Cerebellar cortex (tissue), 1 donor: ENCODE results near the gene FAM124B.
"Not testable (repeated sequence)": the region's sequence is repeated elsewhere in the genome, so short reads cannot be mapped to it uniquely, and the experiment has no call there.

ENCODE experiments used
- DNase-seq: peaks from one replicate; pipeline ENCODE4 v3.0.0-alpha.2; 2015; ENCODE audit warnings: low spot score

Gene FAM124B

DNA sequence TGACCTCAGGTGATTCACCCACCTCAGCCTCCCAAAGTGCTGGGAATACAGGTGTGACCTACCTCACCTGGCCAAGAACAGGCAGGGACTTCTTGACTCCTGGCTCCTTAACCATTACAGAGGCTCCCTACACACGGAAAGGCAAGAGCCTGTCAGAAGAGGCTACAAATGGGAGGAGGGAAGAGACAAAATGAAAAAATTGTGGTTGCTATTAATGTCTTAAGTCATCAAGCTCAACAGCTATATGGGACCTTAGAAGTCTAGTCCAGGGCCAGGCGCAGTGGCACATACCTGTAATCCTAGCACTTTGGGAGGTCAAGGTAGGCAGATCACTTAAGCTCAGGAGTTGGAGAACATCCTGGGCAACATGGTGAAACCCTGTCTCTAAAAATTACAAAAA is 11.5 kb upstream of the FAM124B start:
- no peak for DNase-seq

DNA sequence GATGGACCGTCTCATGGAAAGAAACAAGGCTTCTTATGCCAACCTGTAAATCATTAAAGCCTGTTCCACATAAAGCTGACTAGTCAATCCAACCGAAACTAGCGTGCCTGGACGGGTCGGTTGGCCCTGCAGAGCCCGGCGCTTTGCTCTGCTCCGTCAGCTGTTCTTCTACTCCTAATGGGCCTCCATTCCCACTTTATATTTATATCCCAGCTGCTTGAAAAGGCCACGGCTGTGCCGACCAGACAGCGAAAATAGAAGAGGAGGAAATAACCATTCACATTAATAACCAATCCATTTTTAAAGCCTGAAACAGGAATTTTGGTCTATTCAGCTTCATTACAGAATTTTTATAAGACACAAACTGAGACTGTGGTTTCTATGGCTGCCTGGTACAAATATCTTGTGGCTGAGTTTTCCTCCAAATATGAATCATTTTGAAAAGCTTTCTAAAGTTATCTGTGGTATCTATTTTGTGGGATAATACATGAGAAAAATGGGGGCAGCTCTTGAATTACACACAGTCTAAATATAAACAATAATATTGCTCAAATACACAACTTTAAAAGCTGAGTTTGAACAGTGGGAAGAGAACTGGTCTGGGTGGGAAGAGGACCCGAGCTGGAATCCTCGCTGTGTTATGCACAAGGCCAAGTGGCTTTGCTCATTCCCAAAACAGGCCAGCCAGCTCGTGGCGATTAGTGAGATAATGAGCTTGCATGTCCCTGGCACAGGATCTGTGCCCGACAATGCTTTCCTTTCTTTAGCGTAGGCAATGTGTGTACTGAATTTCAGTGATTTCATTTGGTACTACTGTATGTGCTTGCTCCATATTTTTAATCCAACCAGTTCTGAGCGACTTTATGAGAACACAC is 10.5 kb upstream of the FAM124B start:
- DNase-seq, result no peak

DNA sequence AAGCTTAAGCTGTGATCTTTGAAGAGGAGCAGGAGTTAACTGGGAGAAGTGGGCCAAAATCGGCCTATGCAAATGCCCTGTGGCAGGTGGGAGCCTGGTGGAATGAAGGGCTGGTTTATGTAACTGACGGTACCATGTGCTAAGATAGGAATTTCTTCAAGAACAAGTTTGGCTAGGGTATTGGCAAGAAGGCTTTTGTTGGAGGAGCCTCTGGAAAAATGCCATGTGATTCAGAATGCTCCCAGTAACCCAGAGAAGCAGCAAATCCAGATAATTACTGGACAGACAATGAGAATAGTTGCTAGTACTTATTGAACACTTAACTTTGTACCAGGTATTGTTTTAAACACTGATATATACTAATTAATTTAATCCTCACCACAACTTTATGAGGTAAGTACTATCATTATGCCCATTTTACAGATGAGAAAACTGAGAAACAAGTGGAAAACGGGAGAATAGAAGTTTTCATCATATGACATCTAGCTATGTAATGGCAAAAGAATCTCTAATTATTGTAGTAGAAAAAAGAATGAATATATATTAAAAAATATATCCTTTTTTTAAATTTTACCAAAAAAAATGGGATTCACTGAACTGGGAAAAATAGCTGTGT is 9.1 kb upstream of the FAM124B start:
- no peak for DNase-seq

DNA sequence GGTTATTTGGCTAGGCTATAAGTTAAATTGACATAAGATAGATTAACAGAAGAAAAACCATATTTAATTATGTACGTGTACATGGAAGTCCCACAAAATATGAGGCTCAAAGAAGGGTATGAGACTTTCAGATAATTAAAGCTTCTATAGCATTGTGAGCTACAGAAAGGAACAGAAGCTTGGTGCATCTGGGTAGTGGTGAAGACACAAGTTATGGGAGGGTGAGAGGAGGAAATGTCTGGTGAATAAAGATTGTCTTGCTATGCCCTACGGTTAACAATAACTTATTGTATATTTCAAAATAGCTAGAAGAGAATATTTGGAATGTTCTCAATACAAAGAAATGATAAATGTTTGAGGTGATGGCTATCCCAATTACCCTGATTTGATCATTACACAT is 6.8 kb upstream of the FAM124B start:
- DNase-seq, result no peak

DNA sequence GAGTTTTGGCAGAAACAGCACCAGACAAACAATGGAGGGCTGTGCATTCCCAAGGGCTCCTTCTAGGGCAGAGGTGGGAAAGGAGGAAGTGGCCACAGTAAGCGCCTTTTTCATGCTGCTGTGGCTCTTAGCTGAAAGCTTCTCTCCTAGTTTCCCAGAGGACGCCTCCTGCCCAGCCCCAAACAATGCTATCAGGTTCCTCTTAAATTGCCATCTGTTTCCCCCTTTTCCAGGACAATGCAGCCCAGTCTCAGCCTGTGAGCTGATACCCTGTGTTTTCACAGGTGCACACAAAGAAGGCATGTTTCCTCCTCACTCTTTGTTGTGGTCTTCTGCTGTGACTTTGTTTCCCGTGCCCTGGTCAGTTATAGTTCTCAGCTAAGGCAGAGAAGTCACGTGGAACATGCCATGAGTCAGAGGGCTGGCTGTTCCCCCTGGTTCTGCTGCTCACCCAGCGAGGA is 5.4 kb upstream of the FAM124B start:
- no peak for DNase-seq

DNA sequence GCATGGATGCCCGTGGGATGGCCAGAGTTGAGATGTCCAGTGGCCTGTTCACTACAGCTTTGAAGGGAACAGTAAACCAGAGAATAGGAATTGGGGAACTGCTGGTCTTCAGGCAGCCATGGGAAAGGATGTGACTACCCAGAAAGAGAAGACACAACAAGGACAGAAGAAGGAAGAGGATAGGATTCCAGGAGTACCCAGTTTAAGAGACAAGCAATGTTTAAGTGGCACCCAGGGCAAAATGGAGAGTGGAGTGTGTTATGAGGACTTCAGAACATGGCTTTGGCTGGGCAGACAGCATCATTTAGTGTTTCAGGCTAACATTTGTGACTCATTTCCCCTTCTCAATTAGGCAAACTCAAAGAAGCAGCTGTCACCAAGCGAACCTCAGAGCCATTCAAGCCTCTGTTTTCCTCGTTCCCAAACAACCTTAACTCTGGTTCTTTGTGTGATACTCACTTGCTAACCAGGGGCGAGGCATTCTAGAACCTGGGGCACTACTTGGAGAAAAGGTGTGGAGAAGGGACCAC is 4.0 kb upstream of the FAM124B start:
- no peak for DNase-seq

DNA sequence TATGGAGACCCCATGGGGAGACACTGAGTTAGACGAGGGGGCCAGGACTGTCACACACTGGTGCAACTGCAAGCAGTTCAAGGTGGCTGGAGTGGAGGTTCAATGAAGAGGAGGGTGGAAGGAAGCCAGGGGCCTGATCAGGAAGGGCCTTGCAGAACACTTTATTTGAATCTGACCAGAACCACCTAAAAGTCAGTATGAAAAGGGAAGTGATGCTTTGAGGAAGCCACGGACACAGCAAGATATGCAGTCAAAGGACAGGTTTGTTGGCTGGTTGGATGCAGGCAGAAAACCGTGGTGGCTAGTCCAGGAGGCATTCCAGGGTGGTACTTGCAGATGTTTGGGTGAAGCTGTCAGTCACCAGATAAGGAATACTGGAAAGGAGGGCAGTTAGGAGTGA is 3.5 kb upstream of the FAM124B start:
- no peak for DNase-seq

DNA sequence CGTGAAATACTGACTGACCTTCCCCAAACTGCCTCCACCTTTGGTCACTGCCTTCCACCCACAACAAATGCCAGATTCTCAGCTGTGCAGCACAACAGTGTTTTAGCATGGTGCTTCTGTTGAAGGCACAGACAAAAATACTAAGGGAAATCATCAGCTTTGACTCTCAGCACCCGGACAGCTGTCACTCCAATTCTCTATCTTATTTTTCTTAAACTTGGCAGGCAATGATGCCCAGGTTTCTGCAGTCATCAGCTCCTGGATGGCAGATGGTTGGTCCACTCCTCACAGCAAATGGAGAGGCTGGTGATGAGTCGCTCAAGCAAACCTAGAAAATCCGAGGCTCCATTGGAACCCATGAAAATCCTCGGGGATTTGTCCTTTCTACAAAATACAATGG is 2.9 kb upstream of the FAM124B start:
- no peak for DNase-seq

DNA sequence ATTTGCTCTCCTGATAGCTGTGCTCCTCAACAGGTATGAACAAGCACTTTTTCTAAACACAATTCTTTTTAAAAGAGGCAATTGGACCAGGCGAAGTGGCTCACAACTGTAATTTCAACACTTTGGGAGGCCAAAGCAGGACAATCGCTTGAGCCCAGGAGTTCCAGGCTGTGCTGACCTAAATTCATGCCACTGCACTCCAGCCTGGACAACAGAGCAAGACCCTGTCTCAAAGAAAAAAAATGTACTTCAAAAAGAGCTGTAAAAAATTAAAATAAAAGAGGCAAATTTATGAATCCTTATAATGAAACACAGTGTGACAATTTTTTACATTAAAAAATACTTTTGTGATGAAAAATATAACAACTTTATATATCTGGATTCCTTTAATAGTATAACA is 1.8 kb upstream of the FAM124B start:
- DNase-seq, result no peak

DNA sequence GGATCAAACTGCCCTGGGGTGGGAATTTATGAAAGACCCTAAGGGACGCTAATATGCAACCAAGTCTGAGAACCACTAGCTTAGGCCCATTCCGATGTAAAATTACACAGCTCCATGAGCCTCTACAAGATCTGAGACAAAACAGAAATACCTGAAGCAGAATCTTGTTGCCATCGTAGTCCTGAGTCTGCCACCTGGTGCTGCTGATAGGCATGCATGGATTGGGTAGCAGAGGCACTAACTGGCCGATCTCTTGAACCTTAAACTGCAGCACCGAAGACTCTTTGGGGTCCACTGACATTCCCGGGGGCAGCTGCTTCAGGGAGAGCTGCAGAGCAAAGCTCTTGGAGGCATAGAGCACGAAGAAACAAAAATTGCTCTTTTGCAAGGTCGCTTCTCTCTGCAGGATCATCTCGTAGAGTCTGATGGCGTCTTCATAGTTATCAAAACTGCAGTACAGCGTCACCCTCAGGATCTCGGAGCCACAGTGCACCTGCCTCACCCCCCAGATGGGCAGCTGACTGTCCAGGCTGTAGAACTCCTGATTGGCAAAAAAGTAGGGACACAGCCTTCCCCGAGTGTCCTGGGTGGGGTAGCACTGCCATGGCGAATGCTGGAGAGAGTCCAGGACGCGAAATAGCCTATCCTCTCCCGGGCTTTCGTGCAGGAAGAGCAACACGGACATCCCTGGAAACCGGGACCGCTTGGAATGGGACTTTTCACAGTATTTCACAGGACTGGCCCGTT is 848 bp downstream of the FAM124B start:
- DNase-seq, result no peak

DNA sequence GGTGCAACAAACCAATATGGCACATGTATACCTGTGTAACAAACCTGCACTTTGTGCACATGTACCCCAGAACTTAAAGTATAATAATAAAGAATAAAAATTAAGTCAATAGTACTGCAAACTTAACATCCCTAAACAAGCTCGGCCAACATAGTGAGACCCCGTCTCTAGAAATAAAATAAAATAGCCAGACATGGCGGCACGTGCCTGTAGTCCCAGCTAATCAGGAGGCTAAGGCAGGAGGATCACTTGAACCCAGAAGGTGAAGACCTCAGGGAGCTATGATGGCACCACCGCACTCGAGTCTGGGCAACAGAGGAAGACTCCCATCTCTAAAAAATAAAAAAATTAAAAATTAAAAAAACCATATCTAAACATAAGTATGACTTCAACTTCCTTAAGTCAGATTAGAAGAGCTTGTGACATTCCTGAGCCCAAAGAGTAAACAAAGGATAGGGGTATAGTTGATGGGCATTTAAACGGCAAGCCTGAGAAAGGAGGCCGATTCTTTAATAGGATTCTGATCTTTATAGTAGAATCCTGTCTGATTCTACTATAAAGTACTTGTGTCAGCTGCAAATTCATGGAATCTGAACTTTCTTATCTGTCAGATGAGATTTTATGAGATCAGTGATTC is 1.6 kb downstream of the FAM124B start:
- no peak for DNase-seq

DNA sequence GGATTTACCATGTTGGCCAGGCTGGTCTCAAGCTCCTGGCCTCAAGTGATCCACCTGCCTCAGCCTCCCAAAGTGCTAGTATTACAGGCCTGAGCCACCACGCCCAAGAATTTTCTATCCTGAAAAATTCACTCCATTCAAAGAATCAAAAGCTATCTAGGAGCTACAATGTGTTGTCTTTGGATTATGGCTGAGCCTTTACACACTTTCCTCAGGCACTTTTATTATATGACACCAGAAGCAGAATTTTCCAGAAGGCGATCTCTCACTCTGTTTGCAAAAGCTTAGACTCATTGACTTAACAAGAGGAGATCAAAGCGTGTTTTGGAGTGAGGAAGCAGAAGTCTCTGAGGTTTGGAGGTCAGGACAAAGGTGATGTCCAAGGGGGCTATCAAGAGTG is 3.6 kb downstream of the FAM124B start:
- no peak for DNase-seq

DNA sequence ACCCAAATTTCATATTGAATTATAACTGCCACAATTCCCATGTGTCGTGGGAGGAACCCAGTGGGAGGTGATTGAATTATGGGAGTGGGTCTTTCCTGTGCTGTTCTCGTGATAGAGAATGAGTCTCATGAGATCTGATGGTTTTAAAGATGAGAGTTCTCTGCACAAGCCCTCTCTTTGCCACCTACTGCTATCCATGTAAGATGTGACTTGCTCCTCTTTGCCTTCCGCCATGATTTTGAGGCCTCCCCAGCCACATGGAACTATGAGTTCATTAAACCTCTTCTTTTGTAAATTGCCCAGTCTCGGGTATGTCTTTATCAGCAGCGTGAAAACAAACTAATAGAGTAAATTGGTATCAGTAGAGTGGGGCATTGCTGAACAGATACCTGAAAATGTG is 4.8 kb downstream of the FAM124B start:
- DNase-seq, result not testable (repeated sequence)

DNA sequence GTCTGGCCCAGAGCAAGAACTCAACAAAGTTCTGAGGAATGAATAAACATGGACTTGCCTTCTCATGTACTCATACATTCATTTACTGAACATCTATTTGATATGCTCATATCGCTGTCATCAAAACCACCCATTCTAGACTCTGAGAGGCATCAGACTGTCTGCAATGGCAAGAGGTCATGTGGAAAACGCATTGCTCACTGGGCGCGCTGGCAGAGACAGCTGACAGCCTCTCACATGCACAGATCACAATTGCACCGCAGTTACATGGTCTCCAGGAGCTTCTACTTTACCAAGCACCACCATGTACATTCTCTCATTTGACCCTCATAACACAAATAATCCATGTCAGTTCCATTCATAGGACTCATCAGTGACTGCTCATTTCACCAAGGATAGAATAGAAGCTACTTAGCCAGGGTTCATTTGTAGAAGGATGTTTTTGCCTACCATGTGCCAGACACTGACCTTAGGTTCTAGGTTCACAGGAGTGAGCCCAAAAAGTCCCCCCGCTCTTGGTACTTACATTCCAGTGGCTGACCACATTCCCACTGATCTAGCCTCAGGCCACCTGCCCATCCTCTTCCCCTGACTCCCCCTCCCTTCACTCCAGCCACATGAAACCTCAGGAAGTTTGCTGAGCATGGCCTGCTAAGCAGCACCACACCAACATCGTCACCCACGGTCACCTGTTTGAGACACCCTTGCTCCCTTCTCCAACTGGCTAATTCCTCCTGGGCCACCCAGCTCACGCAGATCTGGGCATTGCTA is 6.1 kb downstream of the FAM124B start:
- DNase-seq, result no peak

DNA sequence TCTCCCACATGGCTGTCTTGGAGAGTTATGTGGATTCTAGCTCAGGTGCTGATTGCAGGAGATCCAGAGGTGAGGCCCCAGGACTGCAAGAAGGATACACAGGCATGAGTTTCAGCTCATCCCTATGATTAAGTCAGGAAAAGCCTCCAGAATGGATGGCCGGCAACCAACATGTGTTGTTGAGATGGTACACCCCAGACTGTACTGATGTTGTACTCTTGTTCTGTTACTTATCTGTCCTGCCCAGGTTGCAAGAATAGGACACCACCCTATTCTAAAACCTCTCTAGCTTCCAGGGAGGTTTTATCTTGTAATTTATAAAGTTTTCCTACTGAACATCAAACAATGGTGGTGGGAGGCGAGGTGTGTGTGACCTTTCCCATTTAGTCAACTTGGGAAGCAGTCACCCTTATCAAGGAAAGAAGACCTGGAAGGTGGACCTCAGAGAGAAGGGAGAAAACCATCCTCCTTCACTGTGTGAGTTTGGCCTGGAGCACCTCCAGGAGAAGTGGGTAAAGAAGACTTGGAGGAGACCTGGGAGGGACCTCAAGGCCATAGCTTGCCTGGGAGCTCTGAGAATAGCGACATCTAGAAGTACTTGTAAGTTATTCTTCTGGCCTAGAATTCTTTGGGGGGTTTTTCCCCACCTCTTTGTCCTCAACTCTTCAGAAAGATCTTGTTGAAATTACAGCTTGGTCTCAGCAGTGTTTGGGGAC is 8.6 kb downstream of the FAM124B start:
- no peak for DNase-seq

DNA sequence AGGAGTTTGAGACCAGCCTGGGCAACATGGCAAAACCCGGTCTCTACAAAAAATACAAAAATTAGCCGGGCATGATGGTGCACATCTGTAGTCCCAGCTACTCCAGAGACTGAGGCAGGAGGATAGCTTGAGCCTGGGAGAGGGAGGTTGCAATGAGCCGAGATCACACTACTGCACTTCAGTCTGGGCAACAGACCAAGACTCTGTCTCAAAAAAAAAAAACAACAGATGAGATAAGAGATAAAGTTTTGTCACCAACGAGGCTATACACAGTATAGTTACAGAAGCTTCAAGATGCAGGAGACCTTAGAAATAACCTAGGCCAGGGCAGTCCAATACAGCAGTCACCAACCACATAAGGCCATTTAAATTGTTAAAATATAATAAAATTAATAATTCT is 9.4 kb downstream of the FAM124B start:
- no peak for DNase-seq

DNA sequence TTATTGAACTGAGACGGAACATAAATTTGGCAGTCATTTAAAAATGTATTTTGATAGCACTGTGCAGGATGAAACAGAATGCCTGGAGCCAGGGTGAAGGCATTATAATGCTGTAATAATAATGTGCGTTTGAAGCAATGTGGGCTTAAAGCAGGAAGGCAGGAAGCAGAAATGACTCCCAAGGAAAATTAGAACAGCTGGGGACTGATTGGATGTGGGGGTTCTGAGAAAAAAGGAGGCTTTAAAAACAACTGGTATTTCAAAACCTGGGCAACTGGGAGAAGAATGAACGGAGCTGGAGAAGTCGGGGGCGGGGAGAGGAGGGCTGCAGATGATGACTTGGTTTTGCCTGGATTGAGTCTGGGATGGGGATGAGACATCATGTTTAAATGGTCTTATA is 12.6 kb downstream of the FAM124B start:
- no peak for DNase-seq

DNA sequence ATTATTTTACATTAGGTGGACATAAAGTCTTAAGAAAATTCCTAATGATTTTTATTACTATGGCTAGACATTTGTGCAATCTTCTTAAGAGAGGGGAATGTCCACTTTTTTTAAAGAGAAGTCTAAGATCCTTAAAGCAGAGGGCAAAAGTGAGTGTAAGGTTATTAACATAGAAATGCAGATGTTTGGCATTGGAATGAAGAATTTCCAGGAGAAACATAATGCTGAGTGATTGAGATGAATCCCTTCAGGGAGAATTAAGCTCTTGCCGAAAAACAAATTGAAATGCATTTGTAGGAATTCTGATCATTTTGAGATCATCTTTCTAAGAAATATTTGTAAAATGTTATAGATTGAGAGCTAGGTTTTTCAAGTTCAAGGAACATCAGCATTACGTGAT is 15.0 kb downstream of the FAM124B start:
- DNase-seq, result no peak

DNA sequence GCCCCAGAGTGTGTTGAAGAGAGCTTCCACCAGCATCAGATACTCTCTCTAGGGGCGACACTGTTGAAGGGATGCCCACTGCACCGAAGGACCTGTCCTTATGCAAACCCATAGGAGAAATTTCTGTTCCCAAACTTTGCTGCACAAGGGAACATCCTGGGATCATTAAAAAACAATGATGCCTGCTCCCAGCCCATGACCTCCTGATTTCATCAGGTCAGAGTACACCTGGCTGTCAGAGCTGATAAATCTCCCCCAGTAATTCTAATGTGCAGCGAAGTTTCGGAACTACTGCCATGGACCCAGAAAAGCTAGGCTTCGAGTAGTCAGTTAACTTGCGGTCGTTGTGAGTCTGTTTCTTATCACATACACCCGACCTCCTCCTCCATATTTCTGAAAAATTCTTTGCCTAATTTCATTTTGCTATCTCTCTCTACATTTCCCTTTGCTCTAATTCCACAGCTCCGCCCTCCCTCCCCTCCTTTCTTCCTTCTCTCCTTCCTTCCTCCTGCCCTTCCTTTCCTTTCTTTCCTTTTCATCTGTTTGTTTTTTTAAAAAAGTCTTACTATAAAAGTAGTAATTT is 18.8 kb downstream of the FAM124B start:
- DNase-seq, result no peak

DNA sequence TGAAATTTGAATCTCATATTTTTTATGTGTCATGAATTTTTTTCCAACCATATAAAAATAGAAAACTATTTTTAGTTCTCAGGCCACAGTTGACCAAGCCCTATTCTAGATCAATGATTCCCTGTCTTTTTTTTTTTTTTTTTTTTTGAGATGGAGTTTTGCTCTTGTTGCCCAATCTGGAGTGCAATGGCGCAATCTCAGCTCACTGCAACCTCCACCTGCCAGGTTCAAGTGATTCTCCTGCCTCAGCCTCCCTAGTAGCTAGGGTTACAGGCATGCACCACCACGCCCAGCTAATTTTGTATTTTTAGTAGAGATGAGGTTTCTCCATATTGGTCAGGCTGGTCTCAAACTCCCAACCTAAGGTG is 19.6 kb downstream of the FAM124B start:
- DNase-seq, result not testable (repeated sequence)
